HepG2 (cell line): Measurements from ENCODE around the gene PELO. TPM values are rescaled to one million over a fixed set of nuclear protein-coding genes. Genes with fewer than 3 reads are reported as not detected.

Experiments used
- ATAC-seq: fragments of 200-7000 bp; cut with Tn5 transposase; 3 replicates; pipeline ENCODE4 v1.9.1; 2020; ENCODE audit warnings: mild to moderate bottlenecking, moderate library complexity
- BruUV-seq: library from RNA; stranded (reverse); fragments of 400-500 nt; replicated peaks from 2 replicates; lab custom pipeline; 2021; lab: Mats Ljungman, UMichigan
- CTCF ChIA-PET: fragments of 300-600 bp; formaldehyde crosslinking; extraction: SDS; loops from one replicate; lab custom pipeline; 2021; ENCODE audit warnings: low total read pairs, inconsistent platforms, low intra/inter-chr PET ratio; lab: Yijun Ruan, JAX
- POLR2A ChIA-PET: fragments of 350-600 bp; sonication (Branson Sonifier 250); formaldehyde crosslinking; loops from one replicate; lab custom pipeline; 2020; ENCODE audit warnings: antibody characterized with exemption, inconsistent platforms; lab: Yijun Ruan, JAX
- DNase-seq: peaks from one replicate; pipeline ENCODE4 v3.0.0-alpha.2; 2015; ENCODE audit warnings: low spot score
- FAIRE-seq: peaks from 3 replicates; lab custom pipeline; 2011; peaks lifted over from hg19 to GRCh38; lab: Jason Lieb, UNC
- H2AFZ ChIP-seq: one replicate; pipeline ENCODE4 v1.6.1; 2011; ENCODE audit warnings: low read length, inconsistent platforms
- H3K27ac ChIP-seq: fragments of 300-600 bp; 3 replicates; pipeline ENCODE4 v1.8.0; 2011; ENCODE audit warnings: mixed run types, mild to moderate bottlenecking, mixed read lengths, low read length, inconsistent platforms; ENCODE audit not compliant: insufficient read depth; ENCODE audit errors: extremely low read length
- H3K27me3 ChIP-seq, 2 experiments: fragments of 200-600 bp in 1 of 2; 2 replicates in 1 of 2; 3 replicates in 1 of 2; pipeline versions ENCODE4 v1.6.0 to v1.8.0; 2011; ENCODE audit warnings: low read length in 2 of 2, mild to moderate bottlenecking in 2 of 2, moderate library complexity in 2 of 2, inconsistent platforms in 1 of 2; ENCODE audit not compliant: insufficient read depth in 2 of 2, control insufficient read depth in 1 of 2
- H3K36me3 ChIP-seq, 2 experiments: fragments of 200-600 bp in 1 of 2; replicated peaks in 1 of 2; 2 replicates in 1 of 2; 3 replicates in 1 of 2; pipeline versions ENCODE4 v1.5.1 to v1.8.0; 2011; ENCODE audit warnings: low read length in 2 of 2, inconsistent platforms in 1 of 2; ENCODE audit not compliant: insufficient read depth in 2 of 2, control insufficient read depth in 1 of 2
- H3K4me1 ChIP-seq: 2 replicates; pipeline ENCODE4 v1.5.1; 2012; ENCODE audit warnings: low read length, inconsistent platforms; ENCODE audit not compliant: insufficient read depth
- H3K4me2 ChIP-seq: 2 replicates; pipeline ENCODE4 v1.6.0; 2011; ENCODE audit warnings: low read depth, low read length, inconsistent platforms
- H3K4me3 ChIP-seq, 3 experiments: fragments of 200-600 bp in 1 of 3; sonication (generic), shearing (Covaris generic) in 1 of 3; replicated peaks in 1 of 3; 2 replicates each; pipeline ENCODE4 v1.5.1; 2011 to 2016; ENCODE audit warnings: low read length in 3 of 3, inconsistent platforms in 2 of 3, low read depth in 2 of 3, mild to moderate bottlenecking in 2 of 3, control low read depth in 1 of 3, mixed read lengths in 1 of 3; ENCODE audit not compliant: insufficient read depth in 1 of 3
- H3K79me2 ChIP-seq: one replicate; pipeline ENCODE4 v1.6.1; 2011; ENCODE audit warnings: low read length, inconsistent platforms; ENCODE audit not compliant: insufficient read depth
- H3K9ac ChIP-seq: 2 replicates; pipeline ENCODE4 v1.6.0; 2011; ENCODE audit warnings: mild to moderate bottlenecking, low read depth, low read length, inconsistent platforms; ENCODE audit not compliant: insufficient read depth
- H3K9me3 ChIP-seq: 2 replicates; pipeline ENCODE4 v1.5.1; 2012; ENCODE audit warnings: mild to moderate bottlenecking, low read length
- H4K20me1 ChIP-seq: 2 replicates; pipeline ENCODE4 v1.6.0; 2011; ENCODE audit warnings: inconsistent platforms, mild to moderate bottlenecking, low read length, moderate library complexity; ENCODE audit not compliant: insufficient read depth
- MAFK ChIP-seq, 2 experiments: IDR thresholded peaks in 1 of 2; conservative IDR thresholded peaks in 1 of 2; 2 replicates each; pipeline ENCODE4 v1.6.1; 2011; ENCODE audit warnings: improper control_type of control experiment in 2 of 2, low read length in 2 of 2
- SCMH1 ChIP-seq: sonication (generic); formaldehyde crosslinking; IDR thresholded peaks from 2 replicates; pipeline ENCODE4 v1.9.0; 2021; ENCODE audit warnings: missing genetic modification reagents, mild to moderate bottlenecking, borderline replicate concordance
- ZNF142 ChIP-seq: sonication (generic); formaldehyde crosslinking; IDR thresholded peaks from 2 replicates; pipeline ENCODE4 v1.4.0; 2020; ENCODE audit warnings: missing genetic modification reagents
- ZNF160 ChIP-seq: sonication (generic); formaldehyde crosslinking; IDR thresholded peaks from 2 replicates; pipeline ENCODE4 v1.8.0; 2022; ENCODE audit warnings: mild to moderate bottlenecking, inconsistent platforms, missing genetic modification reagents
- WGBS: methylation state at CpG from one replicate; pipeline ENCODE4 v1.1.6; 2017; ENCODE audit warnings: low lambda C conversion rate; 5-methylcytosine and 5-hydroxymethylcytosine counted together
- in situ Hi-C: cut with HindIII; loops from 2 replicates; pipeline ENCODE4 v1.10.0; 2017; ENCODE audit warnings: low pct_unique_long_range_greater_than_20kb; ENCODE audit not compliant: extremely low pct_ligation_motif_present
- intact Hi-C: fragments of 100-400 bp; cut with micrococcal nuclease; formaldehyde crosslinking; loops from one replicate; pipeline ENCODE4 v1.10.0; 2022; ENCODE audit not compliant: unreplicated experiment
- polyA plus RNA-seq, 8 experiments: library from polyadenylated mRNA; depleted of rRNA in 3 of 8; stranded (reverse) in 7 of 8; unstranded in 1 of 8; fragments of >200 nt; fragmentation: Illumina TruSeq in 4 of 8; extraction: Trizol in 4 of 8; gene quantifications; 2 replicates each; pipeline versions ENCODE4 v1.2.1 to v1.2.3, GENCODE V29; 2011 to 2016; ENCODE audit warnings: low read depth in 4 of 8, missing spikeins in 1 of 8, mixed read lengths in 1 of 8; ENCODE audit not compliant: insufficient read depth in 1 of 8
- total RNA-seq, 5 experiments: library from RNA; depleted of rRNA; stranded (reverse); fragments of >200 nt; fragmentation: Illumina TruSeq; extraction: Trizol; gene quantifications; 2 replicates each; pipeline ENCODE4 v1.2.3, GENCODE V29; 2016; ENCODE audit warnings: low read depth in 1 of 5

PELO gene
- total and polyA plus RNA-seq, 2 of the 13 experiments (the other 11 are each of a cell fraction or from before 2014, with no cell fraction given) = 19.0 to 23.9 TPM

DNA sequence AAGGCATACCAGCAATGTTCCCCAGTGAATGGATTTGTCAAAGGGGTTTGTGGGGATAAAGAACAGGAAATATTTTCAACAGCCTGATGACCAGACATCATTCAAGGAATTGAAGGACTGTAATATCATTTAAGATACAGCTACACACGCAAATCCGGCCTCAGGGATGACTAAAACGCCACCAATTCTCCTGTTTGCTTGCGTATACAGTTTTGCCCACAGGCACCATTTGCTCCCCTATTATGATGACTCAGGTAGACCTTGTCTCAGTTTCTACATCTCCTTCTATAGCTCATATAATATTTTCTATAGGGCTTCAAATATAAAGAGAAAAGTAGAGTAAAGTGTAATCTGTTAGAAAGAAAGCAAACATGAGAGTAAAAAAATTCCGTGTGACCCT is 29.7 kb upstream of the PELO start:
- TF ChIP-seq SCMH1 (CRISPR knock-in tag) = no peak
- no peak for TF ChIP-seq ZNF142 (CRISPR knock-in tag)
- no peak for TF ChIP-seq ZNF160 (CRISPR knock-in tag)
- 0 out of 4 replicates have a peak, but pooled peaks of 1 of the 2 experiments have one; percentile 12 for TF ChIP-seq MAFK (conservative IDR thresholded peaks at IDR 0.05 in 1 of 2, IDR thresholded peaks at IDR 0.05 in 1 of 2; ENCODE audit: low read length in 2 of 2)
- TF ChIP-seq, all 625 proteins: peak for 1
- no peaks in the 10 kb centered on the region for H4K20me1 ChIP-seq
- H3K4me2 ChIP-seq = no peak overlapping the region
- no peaks in the 10 kb centered on the region for H3K36me3 ChIP-seq
- no peak for FAIRE-seq
- no peaks in the 10 kb centered on the region; a peak in 1 of 5 replicates for H3K27me3 ChIP-seq
- no peak overlapping the region for H3K4me3 ChIP-seq
- H3K79me2 ChIP-seq = no peaks in the 10 kb centered on the region
- DNase-seq = no peak
- H3K9ac ChIP-seq = no peak overlapping the region
- in situ Hi-C loops (no loop called here), intact Hi-C loops (no loop called here)
- no peak overlapping the region for H3K27ac ChIP-seq
- H3K9me3 ChIP-seq = no peaks in the 10 kb centered on the region
- WGBS = 58% methylated on average over 5 of the region's 5 CpGs
- BruUV-seq = no TSS peak
- no peak for ATAC-seq
- CTCF ChIA-PET = no interaction called here
- no peak overlapping the region for H2AFZ ChIP-seq
- no peaks in the 10 kb centered on the region for H3K4me1 ChIP-seq
- POLR2A ChIA-PET = no interaction called here
